Measurements from ENCODE around the gene KLF9.
"Not testable (repeated sequence)": the region's sequence is repeated elsewhere in the genome, so short reads cannot be mapped to it uniquely, and the experiment has no call there.

The KLF9 gene

GRCh38 chr9:70403618-70404025, 10.8 kb downstream of the KLF9 start:
- no peak for DNase-seq

- DNase-seq: peak in 1 of 3 donors; percentile 20
Observed at GRCh38 chr9:70403166-70403565, 11.3 kb downstream of the KLF9 start.

DNA sequence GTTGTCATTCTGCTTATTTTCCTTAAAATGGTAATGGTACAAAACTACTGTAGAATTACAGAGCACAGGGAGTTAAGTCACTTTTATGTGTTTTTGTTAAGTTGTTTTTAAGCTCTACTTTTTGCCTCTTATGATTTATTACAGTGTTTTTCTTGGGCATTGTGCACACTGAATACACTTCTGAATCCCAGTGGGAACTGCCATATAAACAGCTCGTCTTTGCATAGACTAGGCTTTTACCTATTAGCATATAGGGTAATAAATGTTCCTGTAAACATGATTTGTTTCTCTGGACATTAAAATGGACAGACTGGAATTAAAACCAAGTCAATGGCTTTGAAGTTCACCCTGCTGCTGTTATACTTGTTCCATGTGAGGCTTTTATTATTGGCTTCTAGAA, 12.2 kb downstream of the KLF9 start:
- no peak for DNase-seq

DNA sequence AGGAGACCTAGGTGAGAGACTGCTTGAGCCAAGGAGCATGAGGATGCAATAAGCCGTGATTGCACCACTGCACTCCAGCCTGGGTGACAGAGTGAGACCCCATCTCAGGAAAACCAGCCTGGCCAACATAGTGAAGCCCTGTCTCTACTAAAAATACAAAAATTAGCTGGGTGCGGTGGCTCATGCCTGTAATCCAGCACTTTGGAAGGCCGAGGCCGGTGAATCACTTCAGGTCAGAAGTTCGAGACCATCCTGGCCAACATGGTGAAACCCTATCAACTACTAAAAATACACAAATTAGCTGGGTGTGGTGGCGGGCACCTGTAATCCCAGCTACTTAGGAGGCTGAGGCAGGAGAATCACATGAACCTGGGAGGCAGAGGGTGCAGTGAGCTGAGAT, 13.2 kb downstream of the KLF9 start:
- DNase-seq: not testable (repeated sequence)

GRCh38 chr9:70400107-70400892, 14.2 kb downstream of the KLF9 start:
- DNase-seq: no peak

- DNase-seq: no peak
Observed at GRCh38 chr9:70399141-70399540, 15.3 kb downstream of the KLF9 start.

- DNase-seq: peak; percentile 49 to 72 (median 66)
Observed at GRCh38 chr9:70398145-70398556, 16.3 kb downstream of the KLF9 start.

- no peak for DNase-seq
Observed at GRCh38 chr9:70395652-70396051, 18.8 kb downstream of the KLF9 start.

GRCh38 chr9:70392850-70393249, 21.6 kb downstream of the KLF9 start:
- DNase-seq: no peak

DNA sequence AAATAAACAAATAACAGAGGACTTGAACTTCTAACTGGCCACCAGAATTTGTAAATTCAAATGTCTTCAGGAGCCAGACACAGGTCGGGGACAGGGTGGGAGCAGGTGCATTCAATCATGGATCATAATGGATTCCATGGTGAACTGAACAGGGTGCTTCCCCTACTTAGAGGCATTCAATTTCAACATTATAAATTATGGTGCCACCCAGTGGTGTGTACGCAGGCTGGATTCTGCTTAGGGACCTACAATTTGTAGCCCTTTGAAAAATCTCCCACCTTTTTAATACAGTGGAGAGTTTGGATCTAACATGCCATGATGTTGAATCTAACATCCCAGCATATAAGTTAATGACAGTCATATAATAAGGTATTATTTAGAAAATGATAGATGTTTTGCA, 22.3 kb downstream of the KLF9 start:
- DNase-seq: peak in 2 of 3 donors; percentile 41 to 56

- DNase-seq: peak; percentile 33 to 54 (median 50)
Observed at GRCh38 chr9:70390933-70391341, 23.5 kb downstream of the KLF9 start.

DNA sequence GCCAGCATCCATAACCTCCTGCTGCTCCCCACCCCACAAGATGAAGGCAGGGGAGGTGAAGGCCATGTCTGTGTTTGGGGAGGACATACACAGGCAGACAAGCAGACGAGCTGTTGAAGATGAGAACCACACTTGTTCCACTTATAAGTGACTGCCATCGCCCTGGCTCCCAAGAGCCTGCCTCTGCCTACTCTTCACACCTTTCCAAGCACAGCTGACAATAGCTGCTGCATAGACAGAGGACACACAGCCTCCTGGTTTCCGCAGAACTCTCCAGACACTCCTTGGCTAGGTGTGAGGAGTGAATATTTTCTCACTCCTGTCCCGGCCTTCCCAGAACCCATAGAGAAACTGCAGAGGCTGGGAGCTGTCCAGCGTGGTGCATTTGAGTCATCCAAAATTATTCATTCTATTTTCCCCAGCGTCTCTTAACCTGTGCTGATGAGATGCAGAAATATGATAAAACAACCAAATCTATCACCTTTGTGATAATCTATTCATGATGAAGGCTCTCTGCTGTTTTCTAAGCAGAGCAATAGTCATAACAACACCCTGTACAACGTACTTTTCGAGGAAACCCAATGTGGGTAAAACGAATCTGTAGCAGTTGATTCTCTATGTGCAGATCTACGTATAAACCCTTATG, 24.7 kb downstream of the KLF9 start:
- DNase-seq: no peak

GRCh38 chr9:70389188-70389587, 25.3 kb downstream of the KLF9 start:
- no peak for DNase-seq

- DNase-seq: no peak
Observed at GRCh38 chr9:70387663-70388062, 26.8 kb downstream of the KLF9 start.

DNA sequence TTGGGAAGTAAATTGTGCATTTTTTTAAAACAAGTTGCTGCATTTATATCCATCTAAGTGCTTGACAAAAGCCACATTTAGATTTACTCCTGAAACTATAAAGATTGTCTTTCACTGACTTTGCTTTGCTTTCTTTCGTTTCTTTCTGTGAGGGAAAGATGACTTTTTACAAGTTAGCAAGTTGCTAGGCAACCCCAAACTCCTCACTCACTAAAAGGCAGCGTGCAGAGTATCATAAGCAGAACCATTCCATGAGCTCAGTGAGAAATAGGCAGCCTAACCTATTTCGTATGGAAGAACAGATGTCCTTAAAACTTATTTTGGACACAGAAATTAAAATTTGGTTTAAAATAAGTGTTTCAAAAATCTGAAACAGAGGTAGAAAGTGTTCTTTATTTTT, 29.0 kb downstream of the KLF9 start:
- DNase-seq: no peak

GRCh38 chr9:70382709-70383605, 31.5 kb downstream of the KLF9 start:
- DNase-seq: no peak

DNA sequence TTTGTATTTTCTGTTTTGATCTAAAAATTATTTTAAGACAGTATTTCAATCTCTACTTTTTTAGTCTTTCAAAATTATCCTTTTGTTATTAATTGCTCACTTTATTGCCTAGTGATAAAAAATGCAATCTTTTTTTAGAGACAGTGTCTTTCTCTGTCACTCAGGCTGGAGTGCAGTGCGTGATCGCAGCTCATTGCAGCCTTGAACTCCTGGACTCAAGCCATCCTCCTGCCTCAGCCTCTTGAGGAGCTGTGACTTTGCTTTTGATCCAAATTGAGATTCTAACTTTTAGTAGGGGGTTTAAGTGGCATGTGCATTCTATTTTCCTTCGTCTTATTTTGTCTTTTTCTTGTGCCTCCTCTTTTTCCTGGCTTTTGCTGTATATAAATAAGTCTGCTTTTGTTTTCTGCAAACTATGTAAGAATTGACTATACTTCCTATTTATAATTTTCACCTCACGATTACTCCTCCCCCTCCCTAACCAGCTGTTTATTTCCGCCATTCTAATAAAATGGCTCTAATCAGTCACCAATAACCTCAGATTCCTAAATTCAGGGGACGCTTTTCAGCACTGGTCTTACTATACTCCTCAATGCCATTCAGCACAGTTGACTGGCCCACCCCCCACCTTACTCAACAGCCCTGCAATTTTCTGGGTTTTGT, 32.3 kb downstream of the KLF9 start:
- DNase-seq: no peak

GRCh38 chr9:70374962-70375618, 39.4 kb downstream of the KLF9 start:
- no peak for DNase-seq

GRCh38 chr9:70367305-70367930, 47.0 kb downstream of the KLF9 start:
- no peak for DNase-seq

GRCh38 chr9:70363760-70364159, 50.7 kb downstream of the KLF9 start:
- peak in 2 of 3 donors; percentile 9 to 23 for DNase-seq

- DNase-seq: no peak
Observed at GRCh38 chr9:70362952-70363351, 51.5 kb downstream of the KLF9 start.

DNA sequence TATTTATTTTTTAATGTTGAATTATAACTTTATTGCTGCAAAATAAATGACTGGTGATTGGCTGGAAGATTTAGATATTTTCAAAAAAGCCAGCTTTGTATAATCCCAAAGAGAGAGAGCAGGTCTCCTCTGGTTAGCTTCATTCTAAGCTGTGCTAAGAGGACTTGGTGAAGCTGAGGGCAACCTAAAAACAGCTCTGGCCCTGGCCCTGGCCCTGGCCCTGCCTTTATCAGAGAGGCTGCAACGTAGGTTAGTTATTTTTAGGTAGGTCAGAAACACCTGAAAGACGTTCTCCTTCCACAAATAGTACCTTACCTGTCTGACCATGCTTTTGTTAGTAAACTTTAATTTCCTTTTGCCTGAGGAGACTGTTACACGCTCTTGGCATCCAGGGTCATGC, 58.7 kb downstream of the KLF9 start:
- no peak for DNase-seq
